Trophoblast cell (in vitro differentiated cells and primary cell): ENCODE measurements around the gene ZYX.
"Not testable (repeated sequence)": the region's sequence is repeated elsewhere in the genome, so short reads cannot be mapped to it uniquely, and the experiment has no call there.

ENCODE experiments used
- DNase-seq, 2 donors: peaks; one replicate each; pipeline ENCODE4 v3.0.0-alpha.2; 2016
- H2AFZ ChIP-seq: 2 replicates; pipeline ENCODE4 v1.6.1; 2013; ENCODE audit warnings: low read length, moderate library complexity, mild to moderate bottlenecking; ENCODE audit not compliant: insufficient read depth, poor library complexity
- H2AK5ac ChIP-seq: 2 replicates; pipeline ENCODE4 v1.6.1; 2013; ENCODE audit warnings: mild to moderate bottlenecking, low read length
- H2BK120ac ChIP-seq: 2 replicates; pipeline ENCODE4 v1.6.1; 2013; ENCODE audit warnings: low read length, mild to moderate bottlenecking, moderate library complexity; ENCODE audit not compliant: insufficient read depth, poor library complexity
- H2BK12ac ChIP-seq: 2 replicates; pipeline ENCODE4 v1.6.1; 2013; ENCODE audit warnings: mild to moderate bottlenecking, low read length, moderate library complexity
- H2BK5ac ChIP-seq: 2 replicates; pipeline ENCODE4 v1.6.1; 2013; ENCODE audit warnings: low read length, low read depth, moderate library complexity, mild to moderate bottlenecking; ENCODE audit not compliant: poor library complexity
- H3K14ac ChIP-seq: 2 replicates; pipeline ENCODE4 v1.6.1; 2013; ENCODE audit warnings: mild to moderate bottlenecking, low read length
- H3K18ac ChIP-seq: 2 replicates; pipeline ENCODE4 v1.6.1; 2013; ENCODE audit warnings: mild to moderate bottlenecking, low read length
- H3K23ac ChIP-seq: 2 replicates; pipeline ENCODE4 v1.6.1; 2013; ENCODE audit warnings: low read length
- H3K27ac ChIP-seq: 2 replicates; pipeline ENCODE4 v1.5.1; 2013; ENCODE audit warnings: low read depth, mild to moderate bottlenecking, inconsistent platforms, low read length, moderate library complexity
- H3K27me3 ChIP-seq: 2 replicates; pipeline ENCODE4 v1.6.1; 2013; ENCODE audit warnings: inconsistent platforms, mild to moderate bottlenecking, low read length, moderate library complexity; ENCODE audit not compliant: insufficient read depth
- H3K36me3 ChIP-seq, 2 experiments: 1 replicate in 1 of 2; 2 replicates in 1 of 2; pipeline ENCODE4 v1.6.1; 2013; ENCODE audit warnings: low read length in 2 of 2, mild to moderate bottlenecking in 2 of 2, moderate library complexity in 1 of 2; ENCODE audit not compliant: insufficient read depth in 2 of 2, control insufficient read depth in 1 of 2
- H3K4ac ChIP-seq: 2 replicates; pipeline ENCODE4 v1.6.1; 2013; ENCODE audit warnings: low read depth, mild to moderate bottlenecking, low read length, moderate library complexity
- H3K4me1 ChIP-seq, 2 experiments: 1 replicate in 1 of 2; 2 replicates in 1 of 2; pipeline ENCODE4 v1.6.1; 2013; ENCODE audit warnings: low read length in 2 of 2, mild to moderate bottlenecking in 2 of 2, moderate library complexity in 1 of 2; ENCODE audit not compliant: insufficient read depth in 2 of 2, control insufficient read depth in 1 of 2
- H3K4me2 ChIP-seq: 2 replicates; pipeline ENCODE4 v1.6.1; 2013; ENCODE audit warnings: inconsistent platforms, mild to moderate bottlenecking, low read length, moderate library complexity
- H3K4me3 ChIP-seq: 2 replicates; pipeline ENCODE4 v1.5.1; 2013; ENCODE audit warnings: mild to moderate bottlenecking, low read depth, low read length, inconsistent platforms
- H3K79me1 ChIP-seq: one replicate; pipeline ENCODE4 v1.6.1; 2013; ENCODE audit warnings: low read length
- H3K79me2 ChIP-seq: 2 replicates; pipeline ENCODE4 v1.6.1; 2013; ENCODE audit warnings: low read length, mild to moderate bottlenecking; ENCODE audit not compliant: control insufficient read depth, insufficient read depth, poor library complexity
- H3K9ac ChIP-seq: 2 replicates; pipeline ENCODE4 v1.6.1; 2013; ENCODE audit warnings: mild to moderate bottlenecking, low read length
- H3K9me3 ChIP-seq: 2 replicates; pipeline ENCODE4 v1.6.1; 2013; ENCODE audit warnings: low read depth, mild to moderate bottlenecking, control low read depth, inconsistent platforms, low read length; ENCODE audit not compliant: insufficient read depth
- H4K12ac ChIP-seq: 2 replicates; pipeline ENCODE4 v1.6.1; 2013; ENCODE audit warnings: low read depth, mild to moderate bottlenecking, low read length, moderate library complexity
- H4K8ac ChIP-seq: 2 replicates; pipeline ENCODE4 v1.6.1; 2013; ENCODE audit warnings: low read depth, mild to moderate bottlenecking, low read length, moderate library complexity
- H4K91ac ChIP-seq: one replicate; pipeline ENCODE4 v1.6.1; 2013; ENCODE audit warnings: low read depth, mild to moderate bottlenecking, low read length, moderate library complexity
- WGBS: extraction: QIAGEN DNeasy Blood & Tissue Kit; methylation state at CpG from one replicate; pipeline ENCODE4 v1.1.7; 2013; ENCODE audit warnings: missing lambda C conversion rate; ENCODE audit not compliant: insufficient read length, insufficient coverage; ENCODE audit errors: extremely low coverage; 5-methylcytosine and 5-hydroxymethylcytosine counted together

Gene ZYX

DNA sequence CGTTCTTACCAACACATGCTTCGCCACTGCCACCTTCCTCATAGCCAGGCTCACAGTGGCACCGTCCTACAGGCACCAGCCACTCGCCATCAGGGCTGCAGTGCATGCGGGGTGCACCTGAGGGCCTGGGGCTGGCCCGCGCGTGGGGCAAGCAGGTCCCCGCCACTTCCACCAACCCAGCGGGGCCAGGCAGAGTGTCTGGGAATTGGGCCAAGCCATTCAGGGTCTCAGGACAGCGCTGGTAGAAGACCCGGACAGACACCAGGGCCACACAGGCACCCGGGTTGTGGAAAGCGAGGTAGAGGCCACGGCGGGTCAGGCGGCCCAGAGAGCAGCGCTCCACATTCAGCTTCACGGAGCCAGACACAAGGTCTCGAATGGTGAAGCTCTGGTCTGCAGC lies 18.5 kb downstream of the ZYX start:
- Histone ChIP-seq H3K27ac (no peak overlapping the region), H3K79me2 (no peaks in the 10 kb centered on the region), H3K9me3 (peaks cover 1% of the 10 kb centered on the region), H3K4ac (no peak overlapping the region), H3K23ac (no peak overlapping the region), H4K12ac (no peak overlapping the region), H3K4me1 (no peaks in the 10 kb centered on the region), H3K4me2 (no peak overlapping the region), H2BK12ac (no peak overlapping the region), H3K36me3 (peaks cover 58 to 66% of the 10 kb centered on the region in 2 experiments), H3K27me3 (no peaks in the 10 kb centered on the region), H4K91ac (no peak overlapping the region), H2AFZ (no peak overlapping the region), H3K18ac (no peak overlapping the region), H3K4me3 (no peak overlapping the region), H2AK5ac (no peak overlapping the region), H3K79me1 (no peaks in the 10 kb centered on the region), H2BK5ac (no peak overlapping the region), H3K9ac (no peak overlapping the region), H4K8ac (no peak overlapping the region), H2BK120ac (no peak overlapping the region), H3K14ac (no peak overlapping the region)
- DNase-seq, result no peak
- WGBS, result no CpG with 5 or more reads among the region's 20 CpGs

- H4K12ac ChIP-seq, result no peak overlapping the region
- H3K36me3 ChIP-seq, result peaks cover 47 to 55% of the 10 kb centered on the region in 2 experiments
- no peaks in the 10 kb centered on the region for H3K79me1 ChIP-seq
- H3K27me3 ChIP-seq, result no peaks in the 10 kb centered on the region
- H2BK12ac ChIP-seq, result no peak overlapping the region
- H3K14ac ChIP-seq, result no peak overlapping the region
- H3K4me3 ChIP-seq, result no peak overlapping the region
- no peaks in the 10 kb centered on the region for H3K79me2 ChIP-seq
- no peak overlapping the region for H4K8ac ChIP-seq
- peaks cover 4 to 6% of the 10 kb centered on the region in 2 experiments for H3K4me1 ChIP-seq
- H2BK120ac ChIP-seq, result no peak overlapping the region
- H3K4ac ChIP-seq, result no peak overlapping the region
- H2AK5ac ChIP-seq, result no peak overlapping the region
- H3K27ac ChIP-seq, result no peak overlapping the region
- no CpG with 5 or more reads among the region's 12 CpGs for WGBS
- no peak overlapping the region for H2AFZ ChIP-seq
- H4K91ac ChIP-seq, result no peak overlapping the region
- DNase-seq, result no peak
- no peaks in the 10 kb centered on the region for H3K9me3 ChIP-seq
- no peak overlapping the region for H3K23ac ChIP-seq
- no peak overlapping the region for H2BK5ac ChIP-seq
- H3K9ac ChIP-seq, result no peak overlapping the region
- no peak overlapping the region for H3K4me2 ChIP-seq
- peak overlapping the region; percentile 36 for H3K18ac ChIP-seq
Observed at GRCh38 chr7:143401265-143401664, 20.1 kb downstream of the ZYX start.

DNA sequence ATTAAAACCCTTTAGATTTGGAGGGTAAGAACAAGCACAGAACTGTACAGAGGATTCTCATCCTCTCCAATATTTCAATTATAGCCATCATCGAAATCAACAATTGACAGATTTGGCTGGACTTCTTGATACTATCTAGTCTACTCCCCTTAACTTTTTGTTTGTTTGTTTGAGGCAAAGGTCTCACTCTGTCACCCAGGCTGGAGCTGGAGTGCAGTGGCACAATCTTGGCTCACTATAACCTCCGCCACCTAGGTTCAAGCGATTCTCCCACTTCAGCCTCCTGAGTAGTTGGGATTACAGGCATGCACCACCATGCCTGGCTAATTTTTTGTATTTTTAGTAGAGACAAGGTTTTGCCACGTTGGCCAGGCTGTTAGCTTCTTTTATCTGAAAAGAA lies 21.1 kb downstream of the ZYX start:
- not testable (repeated sequence) for H3K9me3 ChIP-seq, H4K91ac ChIP-seq, H4K8ac ChIP-seq, H3K4me3 ChIP-seq, DNase-seq, H3K79me1 ChIP-seq, H3K27ac ChIP-seq, H2BK12ac ChIP-seq, H2BK5ac ChIP-seq, H3K18ac ChIP-seq, H2AFZ ChIP-seq, H4K12ac ChIP-seq, H3K27me3 ChIP-seq, H3K79me2 ChIP-seq, H3K23ac ChIP-seq, H2AK5ac ChIP-seq, H3K4ac ChIP-seq, H3K4me2 ChIP-seq, H3K9ac ChIP-seq, H3K14ac ChIP-seq, H2BK120ac ChIP-seq
- peaks cover 39 to 46% of the 10 kb centered on the region in 2 experiments for H3K36me3 ChIP-seq
- WGBS, result no CpG with 5 or more reads among the region's 4 CpGs
- H3K4me1 ChIP-seq, result peaks cover 12 to 13% of the 10 kb centered on the region in 2 experiments

DNA sequence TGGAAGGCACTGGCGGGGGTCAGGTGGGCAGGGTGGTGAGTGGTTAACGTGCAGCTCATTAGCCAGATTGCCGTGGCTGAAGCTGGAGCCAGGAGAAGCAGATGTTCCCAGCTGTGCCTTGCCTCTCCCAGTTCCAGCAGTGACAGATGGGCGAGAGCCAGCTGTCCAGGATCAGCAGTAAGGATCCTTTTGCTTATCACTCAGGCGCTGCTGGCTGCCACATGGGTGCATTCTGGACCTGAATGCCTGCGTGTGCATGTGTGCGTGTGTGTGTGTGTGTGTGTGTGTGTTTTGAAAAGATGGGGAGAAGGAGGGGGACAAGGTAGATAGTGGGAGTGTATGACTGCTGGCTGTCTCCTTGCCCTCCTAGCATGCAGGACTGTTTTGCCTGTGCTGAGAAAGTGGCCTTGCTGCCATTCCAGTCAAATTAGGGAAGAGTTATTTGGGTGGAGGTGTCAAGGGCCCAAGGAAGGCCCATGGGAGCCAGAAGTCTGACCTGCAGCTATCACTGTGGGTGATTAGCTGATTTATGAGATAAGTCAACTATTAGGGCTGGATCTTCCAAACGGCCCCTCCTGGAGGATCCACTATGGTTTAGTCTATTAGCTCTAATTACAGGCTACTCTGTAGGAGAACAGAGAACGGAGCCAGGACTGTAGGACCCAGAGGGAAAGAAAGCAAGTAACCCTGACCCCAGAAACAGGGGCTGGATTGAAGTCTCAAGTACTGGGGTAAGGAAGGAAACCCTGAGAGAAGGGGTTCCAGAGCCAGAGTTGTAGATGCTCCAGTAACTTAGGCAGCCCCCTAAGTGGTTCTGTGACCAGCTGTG lies 24.2 kb downstream of the ZYX start:
- no peak overlapping the region for H3K4me3 ChIP-seq

More for the DNA sequence above, 24.2 kb downstream of the ZYX start:
- Histone ChIP-seq H3K9ac (no peak overlapping the region), H3K79me2 (peaks cover 8% of the 10 kb centered on the region), H3K27me3 (no peaks in the 10 kb centered on the region), H4K8ac (no peak overlapping the region), H2BK5ac (no peak overlapping the region), H3K4ac (no peak overlapping the region), H3K18ac (no peak overlapping the region), H3K9me3 (no peaks in the 10 kb centered on the region), H3K4me2 (no peak overlapping the region), H3K23ac (no peak overlapping the region), H4K91ac (no peak overlapping the region), H2AK5ac (no peak overlapping the region), H3K79me1 (peaks cover 14% of the 10 kb centered on the region), H2BK120ac (no peak overlapping the region), H3K4me1 (peaks cover 26 to 30% of the 10 kb centered on the region in 2 experiments), H3K36me3 (peaks cover 12 to 18% of the 10 kb centered on the region in 2 experiments), H2AFZ (no peak overlapping the region), H2BK12ac (no peak overlapping the region), H4K12ac (no peak overlapping the region), H3K27ac (no peak overlapping the region), H3K14ac (no peak overlapping the region)
- WGBS, result no CpG with 5 or more reads among the region's 9 CpGs
- no peak for DNase-seq
